SK-N-SH treated with all-trans-retinoic acid at 6 μM for 48 hours (cell line): ENCODE measurements around the gene ALOX12B.

Experiments
- CSRNP3 ChIP-seq: fragments of 250-450 bp; sonication (Bioruptor Pico); IDR thresholded peaks from 2 replicates; pipeline ENCODE4 v1.5.1; 2021; ENCODE audit warnings: mild to moderate bottlenecking, moderate library complexity
- ESRRG ChIP-seq: fragments of 250-450 bp; sonication (Bioruptor Pico); IDR thresholded peaks from 2 replicates; pipeline ENCODE4 v1.6.1; 2021; ENCODE audit warnings: mild to moderate bottlenecking
- PATZ1 ChIP-seq: fragments of 250-450 bp; sonication (Bioruptor Pico); IDR thresholded peaks from 2 replicates; pipeline ENCODE4 v1.8.0; 2020; ENCODE audit warnings: mild to moderate bottlenecking, moderate library complexity, borderline replicate concordance
- RARB ChIP-seq: fragments of 250-450 bp; sonication (Bioruptor Pico); IDR thresholded peaks from 2 replicates; pipeline ENCODE4 v1.8.0; 2021; ENCODE audit warnings: mild to moderate bottlenecking, moderate library complexity
- SNAI2 ChIP-seq: fragments of 250-450 bp; sonication (Bioruptor Pico); IDR thresholded peaks from 2 replicates; pipeline ENCODE4 v1.5.0; 2020; ENCODE audit warnings: mild to moderate bottlenecking, moderate library complexity
- TCF4 ChIP-seq: fragments of 250-450 bp; sonication (Bioruptor Pico); IDR thresholded peaks from 2 replicates; pipeline ENCODE4 v1.8.0; 2021; ENCODE audit warnings: mild to moderate bottlenecking, moderate library complexity, borderline replicate concordance
- TOX ChIP-seq: fragments of 250-450 bp; sonication (Bioruptor Pico); IDR thresholded peaks from 2 replicates; pipeline ENCODE4 v1.8.0; 2021; ENCODE audit warnings: mild to moderate bottlenecking, moderate library complexity, borderline replicate concordance
- ZC3H10 ChIP-seq: fragments of 250-450 bp; sonication (Bioruptor Pico); IDR thresholded peaks from 2 replicates; pipeline ENCODE4 v1.5.1; 2021; ENCODE audit warnings: mild to moderate bottlenecking, moderate library complexity
- ZFP3 ChIP-seq: fragments of 250-450 bp; sonication (Bioruptor Pico); IDR thresholded peaks from 2 replicates; pipeline ENCODE4 v1.5.0; 2020; ENCODE audit warnings: mild to moderate bottlenecking, moderate library complexity
- ZFP30 ChIP-seq: fragments of 450-650 bp; formaldehyde crosslinking; IDR thresholded peaks from 2 replicates; pipeline ENCODE4 v1.5.0; 2022; ENCODE audit warnings: mild to moderate bottlenecking, moderate library complexity
- ZNF8 ChIP-seq: fragments of 450-650 bp; formaldehyde crosslinking; IDR thresholded peaks from 2 replicates; pipeline ENCODE4 v1.5.0; 2020; ENCODE audit warnings: mild to moderate bottlenecking, moderate library complexity

GRCh38 chr17:8046306-8046928 lies 41.1 kb downstream of the ALOX12B start:
- no peak for TF ChIP-seq ZC3H10 (CRISPR knock-in tag)
- TF ChIP-seq TOX (CRISPR knock-in tag), result no peak
- no peak for TF ChIP-seq ZNF8 (CRISPR knock-in tag)
- TF ChIP-seq PATZ1 (CRISPR knock-in tag), result no peak
- TF ChIP-seq ZFP3, result no peak
- TF ChIP-seq TCF4 (CRISPR knock-in tag), result no peak
- no peak for TF ChIP-seq ESRRG
- TF ChIP-seq ZFP30, result no peak
- TF ChIP-seq SNAI2 (CRISPR knock-in tag), result no peak
- TF ChIP-seq CSRNP3 (CRISPR knock-in tag), result no peak
- no peak for TF ChIP-seq RARB (CRISPR knock-in tag)
